GM12865 (cell line): ENCODE data around the gene YOD1.

ENCODE experiments used
- DNase-seq: peaks from one replicate; pipeline ENCODE4 v3.0.0; 2010; ENCODE audit warnings: low read depth
- H3K4me3 ChIP-seq: 2 replicates; pipeline ENCODE4 v1.5.1; 2011; ENCODE audit warnings: mild to moderate bottlenecking, low read depth, low read length, control low read depth
- CTCF ChIP-seq: IDR thresholded peaks from 2 replicates; pipeline ENCODE4 v1.5.1; 2011; ENCODE audit warnings: low read length, control low read depth, low read depth, inconsistent platforms; ENCODE audit not compliant: insufficient read depth; ENCODE audit errors: missing control alignments

Gene YOD1

GRCh38 chr1:207071426-207071825 lies 20.4 kb upstream of the YOD1 start:
- no peak for DNase-seq
- no peak for TF ChIP-seq CTCF
- H3K4me3 ChIP-seq = no peak overlapping the region

GRCh38 chr1:207070811-207071210 lies 19.8 kb upstream of the YOD1 start:
- no peak for TF ChIP-seq CTCF
- DNase-seq = peak; percentile 30
- H3K4me3 ChIP-seq = no peak overlapping the region

- no peak for TF ChIP-seq CTCF
- peak; percentile 54 for DNase-seq
- H3K4me3 ChIP-seq = no peak overlapping the region
Measured at GRCh38 chr1:207069858-207070506, 19.0 kb upstream of the YOD1 start.

GRCh38 chr1:207069061-207069460 lies 18.1 kb upstream of the YOD1 start:
- no peak for TF ChIP-seq CTCF
- no peak for DNase-seq
- no peak overlapping the region for H3K4me3 ChIP-seq

- no peak overlapping the region for H3K4me3 ChIP-seq
- DNase-seq = no peak
- TF ChIP-seq CTCF = no peak
Measured at GRCh38 chr1:207067665-207068064, 16.7 kb upstream of the YOD1 start.

GRCh38 chr1:207067185-207067584 lies 16.2 kb upstream of the YOD1 start:
- no peak for TF ChIP-seq CTCF
- H3K4me3 ChIP-seq = no peak overlapping the region
- no peak for DNase-seq

GRCh38 chr1:207064561-207064960 lies 13.6 kb upstream of the YOD1 start:
- H3K4me3 ChIP-seq = no peak overlapping the region
- TF ChIP-seq CTCF = no peak
- no peak for DNase-seq
